HL-60 (cell line): ENCODE measurements around the gene RIC8A.

Source experiments
- CTCF ChIP-seq: IDR thresholded peaks from one replicate; pipeline ENCODE4 v1.5.1; 2011; ENCODE audit warnings: low read length, control low read depth, inconsistent platforms; ENCODE audit not compliant: insufficient read depth
- POLR2AphosphoS5 ChIP-seq: IDR thresholded peaks from 2 replicates; pipeline ENCODE4 v1.6.1; 2012; ENCODE audit warnings: low read depth

DNA sequence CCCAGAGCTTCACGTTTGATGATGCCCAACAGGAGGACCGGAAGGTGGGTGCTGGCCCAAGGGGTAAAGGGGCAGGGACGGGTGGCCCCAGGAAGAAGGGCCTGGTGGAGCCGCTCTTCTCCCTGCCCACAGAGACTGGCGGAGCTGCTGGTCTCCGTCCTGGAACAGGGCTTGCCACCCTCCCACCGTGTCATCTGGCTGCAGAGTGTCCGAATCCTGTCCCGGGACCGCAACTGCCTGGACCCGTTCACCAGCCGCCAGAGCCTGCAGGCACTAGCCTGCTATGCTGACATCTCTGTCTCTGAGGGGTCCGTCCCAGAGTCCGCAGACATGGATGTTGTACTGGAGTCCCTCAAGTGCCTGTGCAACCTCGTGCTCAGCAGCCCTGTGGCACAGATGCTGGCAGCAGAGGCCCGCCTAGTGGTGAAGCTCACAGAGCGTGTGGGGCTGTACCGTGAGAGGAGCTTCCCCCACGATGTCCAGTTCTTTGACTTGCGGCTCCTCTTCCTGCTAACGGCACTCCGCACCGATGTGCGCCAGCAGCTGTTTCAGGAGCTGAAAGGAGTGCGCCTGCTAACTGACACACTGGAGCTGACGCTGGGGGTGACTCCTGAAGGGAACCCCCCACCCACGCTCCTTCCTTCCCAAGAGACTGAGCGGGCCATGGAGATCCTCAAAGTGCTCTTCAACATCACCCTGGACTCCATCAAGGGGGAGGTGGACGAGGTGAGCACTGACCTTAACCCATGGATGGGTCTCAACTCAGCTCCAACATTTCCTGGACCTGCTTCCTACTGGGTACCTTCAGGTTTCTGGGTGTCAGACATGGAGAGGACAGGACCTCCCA, 2.0 kb downstream of the RIC8A start:
- TF ChIP-seq CTCF (no peak), POLR2AphosphoS5 (no peak)
